Neural crest cell (in vitro differentiated cells): ENCODE measurements around the gene CHD9. TPM values are rescaled to one million over a fixed set of nuclear protein-coding genes. Genes with fewer than 3 reads are reported as not detected.
"Not testable (repeated sequence)": the region's sequence is repeated elsewhere in the genome, so short reads cannot be mapped to it uniquely, and the experiment has no call there.

Experiments used
- DNase-seq: peaks from one replicate; pipeline ENCODE4 v3.0.0; 2021; ENCODE audit warnings: low read depth, mixed read lengths, low spot score
- H3K27ac Mint-ChIP-seq: one replicate; pipeline ENCODE4 v1.8.0; 2021; ENCODE audit warnings: mild to moderate bottlenecking, mixed read lengths; ENCODE audit not compliant: unreplicated experiment
- H3K27me3 Mint-ChIP-seq: 2 replicates; pipeline ENCODE4 v1.8.0; 2021; ENCODE audit warnings: low read depth, mild to moderate bottlenecking, mixed read lengths
- H3K36me3 Mint-ChIP-seq: 2 replicates; pipeline ENCODE4 v1.8.0; 2021; ENCODE audit warnings: low read depth, mild to moderate bottlenecking, mixed read lengths
- H3K4me1 Mint-ChIP-seq: 2 replicates; pipeline ENCODE4 v1.8.0; 2021; ENCODE audit warnings: mixed read lengths
- H3K4me3 Mint-ChIP-seq: one replicate; pipeline ENCODE4 v1.8.0; 2021; ENCODE audit warnings: mild to moderate bottlenecking, mixed read lengths
- H3K9me3 Mint-ChIP-seq: 2 replicates; pipeline ENCODE4 v1.8.0; 2021; ENCODE audit warnings: mixed read lengths
- CTCF ChIP-seq: fragments of 200-600 bp; sonication (generic); conservative IDR thresholded peaks from 2 replicates; pipeline ENCODE4 v1.5.0; 2021; ENCODE audit warnings: antibody characterized with exemption, mild to moderate bottlenecking
- total RNA-seq: library from RNA; stranded (reverse); gene quantifications from 2 replicates; pipeline ENCODE4 v1.2.1, GENCODE V29; 2021

The CHD9 gene
- total RNA-seq, 1 donor from 2014 or later, result 76.0 TPM

GRCh38 chr16:53309457-53309856, 254.7 kb downstream of the CHD9 start:
- TF ChIP-seq CTCF, result no peak
- Mint-ChIP-seq H3K36me3 (peaks cover 19% of the 10 kb centered on the region), H3K4me3 (no peak overlapping the region), H3K4me1 (no peaks in the 10 kb centered on the region), H3K27ac (no peak overlapping the region), H3K27me3 (no peaks in the 10 kb centered on the region), H3K9me3 (no peaks in the 10 kb centered on the region)
- DNase-seq, result no peak

DNA sequence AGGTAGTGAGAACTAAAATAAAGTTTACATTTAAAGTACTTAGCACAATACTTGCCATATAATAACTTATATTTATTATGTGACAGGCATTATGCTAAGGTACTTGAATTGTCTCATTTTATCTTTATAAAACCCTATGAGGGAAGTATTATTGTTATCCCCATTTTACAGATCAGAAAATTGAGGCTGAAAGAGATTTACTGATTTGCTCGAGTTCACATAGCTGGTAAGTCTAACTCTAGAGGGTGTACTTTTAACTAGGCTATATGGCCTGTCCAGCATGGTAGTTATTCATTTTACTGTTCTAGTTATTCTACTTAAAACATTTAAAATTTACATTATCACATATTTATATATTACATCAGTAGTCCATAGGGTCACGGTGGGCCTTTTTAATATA, 266.2 kb downstream of the CHD9 start:
- Mint-ChIP-seq H3K27ac (no peak overlapping the region), H3K4me1 (no peaks in the 10 kb centered on the region), H3K36me3 (peaks cover 25% of the 10 kb centered on the region), H3K9me3 (no peaks in the 10 kb centered on the region), H3K4me3 (no peak overlapping the region), H3K27me3 (no peaks in the 10 kb centered on the region)
- no peak for DNase-seq
- no peak for TF ChIP-seq CTCF

DNA sequence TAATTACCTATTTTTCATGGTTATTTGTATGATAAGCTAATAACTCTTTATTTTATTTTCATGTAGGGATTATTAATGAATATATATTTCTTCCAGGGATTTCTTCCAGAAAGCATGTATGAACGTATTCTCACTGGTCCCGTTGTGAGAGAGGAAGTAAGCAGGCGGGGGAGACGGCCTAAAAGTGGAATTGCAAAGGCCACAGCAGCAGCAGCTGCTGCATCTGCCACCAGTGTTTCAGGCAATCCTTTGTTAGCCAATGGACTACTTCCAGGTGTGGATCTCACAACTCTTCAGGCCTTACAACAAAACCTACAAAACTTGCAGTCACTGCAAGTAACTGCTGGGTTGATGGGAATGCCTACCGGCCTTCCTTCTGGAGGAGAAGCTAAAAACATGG, 269.1 kb downstream of the CHD9 start:
- Mint-ChIP-seq H3K27ac (no peak overlapping the region), H3K27me3 (no peaks in the 10 kb centered on the region), H3K4me3 (no peak overlapping the region), H3K36me3 (peaks cover 14% of the 10 kb centered on the region), H3K9me3 (no peaks in the 10 kb centered on the region), H3K4me1 (no peaks in the 10 kb centered on the region)
- no peak for TF ChIP-seq CTCF
- DNase-seq, result no peak

- H3K4me1 Mint-ChIP-seq, DNase-seq, H3K4me3 Mint-ChIP-seq, H3K27me3 Mint-ChIP-seq, H3K27ac Mint-ChIP-seq, H3K9me3 Mint-ChIP-seq: not testable (repeated sequence)
- peaks cover 15% of the 10 kb centered on the region for H3K36me3 Mint-ChIP-seq
Observed at GRCh38 chr16:53330991-53331390, 276.2 kb downstream of the CHD9 start.

DNA sequence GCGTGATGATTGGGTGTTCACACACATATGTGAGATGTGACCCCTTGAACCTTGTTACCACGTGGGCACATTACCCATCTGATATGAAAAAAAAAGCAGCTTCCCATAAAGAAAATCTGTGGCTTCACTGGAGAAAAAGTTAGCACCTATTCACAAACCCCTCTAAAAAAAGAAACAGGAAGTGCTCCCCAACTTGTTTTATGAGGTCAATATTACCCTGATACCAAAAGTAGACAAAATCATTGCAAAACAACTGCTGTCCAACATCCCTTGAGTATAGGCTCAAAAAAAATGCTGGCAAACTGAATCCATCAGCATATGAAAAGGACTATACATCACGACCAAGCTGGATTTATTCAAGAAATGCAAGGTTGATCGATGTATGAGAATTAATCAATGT, 279.8 kb downstream of the CHD9 start:
- Mint-ChIP-seq H3K9me3 (peaks cover 4% of the 10 kb centered on the region), H3K27me3 (no peaks in the 10 kb centered on the region), H3K27ac (no peak overlapping the region), H3K36me3 (peaks cover 7% of the 10 kb centered on the region), H3K4me3 (no peak overlapping the region), H3K4me1 (no peaks in the 10 kb centered on the region)
- no peak for DNase-seq
- no peak for TF ChIP-seq CTCF

DNA sequence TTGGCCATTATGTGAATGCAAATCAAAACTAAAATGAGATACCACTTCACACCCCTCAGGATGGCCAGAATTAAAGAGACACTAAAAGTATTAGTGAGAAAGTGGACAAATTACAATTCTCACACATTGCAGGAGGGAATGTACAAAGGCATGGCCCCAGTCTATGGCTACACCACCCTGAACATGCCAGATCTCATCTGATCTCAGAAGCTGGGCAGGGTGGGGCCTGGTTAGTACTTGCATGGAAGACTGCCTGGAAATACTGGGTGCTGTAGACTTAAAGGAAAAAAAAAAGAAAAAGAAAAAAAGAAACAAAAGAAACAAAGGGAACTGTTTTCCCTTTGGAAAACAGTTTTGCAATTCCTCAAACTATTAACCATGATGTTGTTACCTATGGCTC, 282.5 kb downstream of the CHD9 start:
- peaks cover 4% of the 10 kb centered on the region for H3K36me3 Mint-ChIP-seq
- no peaks in the 10 kb centered on the region for H3K4me1 Mint-ChIP-seq
- no peak overlapping the region for H3K27ac Mint-ChIP-seq
- peaks cover 5% of the 10 kb centered on the region for H3K27me3 Mint-ChIP-seq
- no peak overlapping the region for H3K4me3 Mint-ChIP-seq
- DNase-seq, result no peak
- no peak for TF ChIP-seq CTCF
- H3K9me3 Mint-ChIP-seq, result no peaks in the 10 kb centered on the region
